ENCODE results near the gene APOA5.

GRCh38 chr11:116822575-116822974, 30.9 kb upstream of the APOA5 start:
- TF ChIP-seq POLR2AphosphoS5 (IDR thresholded peaks at IDR 0.05; ENCODE audit: borderline replicate concordance, low read depth, low read length) (no peak), EZH2 (IDR thresholded peaks at IDR 0.05) (no peak)

Data from SK-N-MC (cell line).